ENCODE measurements around the gene GALNT14. TPM values are rescaled to one million over a fixed set of nuclear protein-coding genes. Genes with fewer than 3 reads are reported as not detected.

The GALNT14 gene
- total RNA-seq, 2 donors from 2014 or later: 1.6 TPM; not detected in 1

DNA sequence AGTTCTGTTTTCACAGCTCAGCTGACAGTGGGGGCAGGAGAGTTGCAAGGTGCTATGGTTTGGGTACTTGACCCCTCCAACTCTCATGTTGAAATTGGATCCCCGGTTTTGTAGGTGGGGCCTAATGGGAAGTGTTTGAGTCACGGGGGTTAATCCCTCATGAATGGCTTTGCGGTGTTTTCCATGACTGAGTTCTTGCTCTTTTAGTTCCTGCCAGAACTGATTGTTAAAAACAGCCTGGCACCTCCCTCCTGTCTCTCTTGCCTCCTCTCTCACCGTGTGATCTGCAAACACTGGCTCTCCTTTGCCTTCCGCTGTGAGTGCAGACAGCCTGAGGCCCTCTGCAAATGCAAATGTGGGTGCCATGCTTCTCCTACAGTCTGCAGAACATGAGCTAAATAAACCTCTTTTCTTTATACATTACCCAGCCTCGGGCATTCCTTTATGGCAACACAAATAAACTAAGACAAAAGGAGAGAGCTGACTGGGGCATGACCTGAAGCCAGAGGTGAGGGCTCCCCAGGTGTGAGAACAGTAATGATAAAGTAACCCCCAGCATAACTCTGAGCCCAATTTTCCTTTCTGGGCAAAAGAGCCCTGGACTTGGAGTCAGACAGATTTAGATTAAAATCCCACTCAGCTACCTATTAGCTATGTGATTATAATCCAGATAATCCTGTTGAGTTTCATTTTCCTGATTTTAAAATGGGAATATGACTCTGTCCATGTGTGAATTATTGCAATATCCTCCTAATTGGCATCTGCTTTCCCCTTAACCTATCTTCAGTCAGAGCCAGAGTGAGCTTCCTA, 266.1 kb downstream of the GALNT14 start:
- TF ChIP-seq, protein P1, sequence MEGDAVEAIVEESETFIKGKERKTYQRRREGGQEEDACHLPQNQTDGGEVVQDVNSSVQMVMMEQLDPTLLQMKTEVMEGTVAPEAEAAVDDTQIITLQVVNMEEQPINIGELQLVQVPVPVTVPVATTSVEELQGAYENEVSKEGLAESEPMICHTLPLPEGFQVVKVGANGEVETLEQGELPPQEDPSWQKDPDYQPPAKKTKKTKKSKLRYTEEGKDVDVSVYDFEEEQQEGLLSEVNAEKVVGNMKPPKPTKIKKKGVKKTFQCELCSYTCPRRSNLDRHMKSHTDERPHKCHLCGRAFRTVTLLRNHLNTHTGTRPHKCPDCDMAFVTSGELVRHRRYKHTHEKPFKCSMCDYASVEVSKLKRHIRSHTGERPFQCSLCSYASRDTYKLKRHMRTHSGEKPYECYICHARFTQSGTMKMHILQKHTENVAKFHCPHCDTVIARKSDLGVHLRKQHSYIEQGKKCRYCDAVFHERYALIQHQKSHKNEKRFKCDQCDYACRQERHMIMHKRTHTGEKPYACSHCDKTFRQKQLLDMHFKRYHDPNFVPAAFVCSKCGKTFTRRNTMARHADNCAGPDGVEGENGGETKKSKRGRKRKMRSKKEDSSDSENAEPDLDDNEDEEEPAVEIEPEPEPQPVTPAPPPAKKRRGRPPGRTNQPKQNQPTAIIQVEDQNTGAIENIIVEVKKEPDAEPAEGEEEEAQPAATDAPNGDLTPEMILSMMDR (IDR thresholded peaks at IDR 0.05): no peak
- ATAC-seq (ENCODE audit: insufficient number of reproducible peaks, low FRiP score, low read depth) (no peak), DNase-seq (ENCODE audit: low spot score) (no peak)
- Histone ChIP-seq H3K4me3 (no peak overlapping the region), H3K36me3 (no peaks in the 10 kb centered on the region), H3K9me3 (no peaks in the 10 kb centered on the region), H3K27me3 (replicated peaks; ENCODE audit: insufficient read depth) (no peaks in the 10 kb centered on the region), H3K27ac (no peak overlapping the region), H3K4me1 (ENCODE audit: control insufficient read depth in 1 of 2, low read depth in 2 of 2) (no peaks in the 10 kb centered on the region)

DNA sequence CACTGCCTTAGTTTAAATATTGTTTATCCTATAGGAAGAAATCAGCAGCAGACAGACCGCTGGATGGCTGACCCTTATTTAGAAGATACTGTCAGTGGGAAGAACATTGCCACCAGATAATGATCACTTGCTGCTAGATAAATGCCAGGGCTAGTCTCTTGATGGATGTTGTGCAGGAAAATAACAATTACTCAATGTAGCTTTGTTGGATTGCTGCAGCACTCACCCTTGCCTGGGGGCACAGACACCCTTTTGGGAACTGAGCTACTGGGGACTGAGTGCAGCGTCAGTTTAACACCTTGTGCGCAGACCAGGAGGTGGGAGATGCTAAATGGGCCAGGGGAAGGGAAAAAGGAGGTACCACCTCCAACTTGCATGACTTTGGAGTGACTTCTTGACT, 266.8 kb downstream of the GALNT14 start:
- Histone ChIP-seq H3K27ac (no peak overlapping the region), H3K27me3 (replicated peaks; ENCODE audit: insufficient read depth) (no peaks in the 10 kb centered on the region), H3K4me3 (no peak overlapping the region), H3K4me1 (ENCODE audit: control insufficient read depth in 1 of 2, low read depth in 2 of 2) (no peaks in the 10 kb centered on the region), H3K9me3 (no peaks in the 10 kb centered on the region), H3K36me3 (no peaks in the 10 kb centered on the region)
- no peak for ATAC-seq (ENCODE audit: insufficient number of reproducible peaks, low FRiP score, low read depth)
- TF ChIP-seq, protein P1 (IDR thresholded peaks at IDR 0.05): no peak
- no peak for DNase-seq (ENCODE audit: low spot score)

DNA sequence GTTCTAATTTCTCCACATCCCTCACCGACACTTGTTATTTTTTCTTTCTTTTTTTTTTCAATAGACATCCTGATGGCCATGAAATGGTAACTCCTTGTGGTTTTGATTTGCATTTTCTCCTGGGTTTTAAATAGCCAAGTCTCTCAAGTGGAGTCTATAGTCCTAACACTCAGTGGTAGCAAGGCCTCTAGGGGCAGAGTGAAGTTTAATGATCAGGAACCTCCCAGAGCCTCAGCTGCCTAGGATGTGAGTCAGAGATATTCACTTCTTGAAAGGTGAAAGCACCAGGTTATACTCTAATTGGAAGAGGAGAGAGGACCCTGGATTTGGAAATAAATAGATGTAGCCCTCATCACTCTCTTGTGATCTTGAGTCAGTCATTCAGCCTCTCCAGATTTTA, 268.3 kb downstream of the GALNT14 start:
- H3K36me3 ChIP-seq: no peaks in the 10 kb centered on the region
- no peak for ATAC-seq (ENCODE audit: insufficient number of reproducible peaks, low FRiP score, low read depth)
- H3K27ac ChIP-seq: no peak overlapping the region
- no peak for DNase-seq (ENCODE audit: low spot score)
- H3K4me1 ChIP-seq (ENCODE audit: control insufficient read depth in 1 of 2, low read depth in 2 of 2): no peaks in the 10 kb centered on the region
- no peaks in the 10 kb centered on the region for H3K27me3 ChIP-seq (replicated peaks; ENCODE audit: insufficient read depth)
- H3K9me3 ChIP-seq: no peaks in the 10 kb centered on the region
- TF ChIP-seq, protein P1 (IDR thresholded peaks at IDR 0.05): no peak
- no peak overlapping the region for H3K4me3 ChIP-seq

DNA sequence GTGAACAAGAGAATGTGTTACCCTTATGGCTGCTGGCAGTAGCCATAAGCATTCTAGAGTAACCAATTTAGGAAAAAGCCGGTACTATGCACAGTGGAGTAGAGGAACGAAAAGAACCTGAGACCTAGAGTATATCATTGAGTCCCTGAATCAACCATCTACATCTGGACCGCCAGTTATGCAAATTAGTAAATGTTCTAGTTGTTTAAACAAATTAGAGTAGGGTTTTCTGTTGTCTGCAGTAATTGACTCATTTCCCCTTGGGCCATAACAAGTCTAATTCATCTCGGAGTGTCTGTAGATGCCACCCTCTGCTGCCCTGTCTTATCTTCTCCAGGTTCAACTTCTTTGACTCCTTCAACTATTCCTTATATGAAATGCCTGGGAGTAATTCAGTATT, 270.9 kb downstream of the GALNT14 start:
- no peaks in the 10 kb centered on the region for H3K36me3 ChIP-seq
- DNase-seq (ENCODE audit: low spot score) (no peak), ATAC-seq (ENCODE audit: insufficient number of reproducible peaks, low FRiP score, low read depth) (no peak)
- no peak overlapping the region for H3K4me3 ChIP-seq
- H3K27ac ChIP-seq: no peak overlapping the region
- TF ChIP-seq, protein P1 (IDR thresholded peaks at IDR 0.05): no peak
- H3K9me3 ChIP-seq: no peaks in the 10 kb centered on the region
- H3K27me3 ChIP-seq (replicated peaks; ENCODE audit: insufficient read depth): no peaks in the 10 kb centered on the region
- no peaks in the 10 kb centered on the region for H3K4me1 ChIP-seq (ENCODE audit: control insufficient read depth in 1 of 2, low read depth in 2 of 2)

DNA sequence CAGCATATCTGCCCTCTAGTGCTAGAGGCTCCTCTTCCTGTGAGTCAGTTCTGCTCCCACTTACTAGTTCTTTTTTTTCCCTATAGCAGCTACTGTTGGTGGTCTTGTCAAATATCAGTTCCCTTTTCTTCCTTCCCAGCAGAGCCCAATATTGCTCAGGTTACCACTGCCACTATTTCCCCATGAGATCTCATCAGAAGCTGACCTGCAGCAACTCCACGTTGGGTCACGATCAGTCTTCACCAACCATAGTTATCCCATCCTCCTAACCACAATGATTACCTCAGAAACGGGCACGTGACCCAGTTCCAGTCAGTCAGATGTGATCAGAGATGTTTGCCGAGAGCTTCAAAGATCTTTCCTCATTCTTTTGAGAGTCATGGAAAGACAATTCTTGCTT, 271.3 kb downstream of the GALNT14 start:
- Histone ChIP-seq H3K36me3 (no peaks in the 10 kb centered on the region), H3K4me1 (ENCODE audit: control insufficient read depth in 1 of 2, low read depth in 2 of 2) (no peaks in the 10 kb centered on the region), H3K4me3 (no peak overlapping the region), H3K27ac (no peak overlapping the region), H3K27me3 (replicated peaks; ENCODE audit: insufficient read depth) (no peaks in the 10 kb centered on the region), H3K9me3 (no peaks in the 10 kb centered on the region)
- TF ChIP-seq, protein P1 (IDR thresholded peaks at IDR 0.05): no peak
- ATAC-seq (ENCODE audit: insufficient number of reproducible peaks, low FRiP score, low read depth): no peak
- no peak for DNase-seq (ENCODE audit: low spot score)
